Measurements from ENCODE around the gene ARHGEF2.

The ARHGEF2 gene

GRCh38 chr1:155944444-155944799 is 33.9 kb downstream of the ARHGEF2 start:
- no peak overlapping the region for H3K4me3 ChIP-seq (ENCODE audit: low read depth, low read length)
- TF ChIP-seq CTCF (IDR thresholded peaks at IDR 0.05; ENCODE audit: low read depth, low read length, missing control alignments) = no peak
- DNase-seq (ENCODE audit: low read depth) = no peak

- no peak overlapping the region for H3K4me3 ChIP-seq (ENCODE audit: low read depth, low read length)
- no peak for TF ChIP-seq CTCF (IDR thresholded peaks at IDR 0.05; ENCODE audit: low read depth, low read length, missing control alignments)
- no peak for DNase-seq (ENCODE audit: low read depth)
Observed at GRCh38 chr1:155942578-155943141, 35.7 kb downstream of the ARHGEF2 start.

GRCh38 chr1:155941845-155942531 is 36.4 kb downstream of the ARHGEF2 start:
- no peak for DNase-seq (ENCODE audit: low read depth)
- no peak overlapping the region for H3K4me3 ChIP-seq (ENCODE audit: low read depth, low read length)
- TF ChIP-seq CTCF (IDR thresholded peaks at IDR 0.05; ENCODE audit: low read depth, low read length, missing control alignments) = no peak

GRCh38 chr1:155940993-155941844 is 37.1 kb downstream of the ARHGEF2 start, which contains the start of gene RXFP4:
RXFP4 (plus strand) TSS chr1:155941638; CDS start chr1:155941710, 72 bp downstream.
- DNase-seq (ENCODE audit: low read depth) = no peak
- no peak for TF ChIP-seq CTCF (IDR thresholded peaks at IDR 0.05; ENCODE audit: low read depth, low read length, missing control alignments)
- H3K4me3 ChIP-seq (ENCODE audit: low read depth, low read length) = no peak within 1 kb of the TSS

- no peak for TF ChIP-seq CTCF (IDR thresholded peaks at IDR 0.05; ENCODE audit: low read depth, low read length, missing control alignments)
- DNase-seq (ENCODE audit: low read depth) = no peak
- H3K4me3 ChIP-seq (ENCODE audit: low read depth, low read length) = no peak overlapping the region
Observed at GRCh38 chr1:155940482-155940992, 37.8 kb downstream of the ARHGEF2 start.

- no peak overlapping the region for H3K4me3 ChIP-seq (ENCODE audit: low read depth, low read length)
- no peak for DNase-seq (ENCODE audit: low read depth)
- peak; percentile 70 for TF ChIP-seq CTCF (IDR thresholded peaks at IDR 0.05; ENCODE audit: low read depth, low read length, missing control alignments)
Observed at GRCh38 chr1:155938220-155938627, 40.1 kb downstream of the ARHGEF2 start.
